GM19023 (cell line): ENCODE measurements around the gene RAB15.

Experiments used
- ATAC-seq: cut with Tn5 transposase; IDR thresholded peaks from one replicate; pipeline ENCODE4 v1.9.1; 2021; ENCODE audit warnings: mild to moderate bottlenecking, moderate library complexity; ENCODE audit not compliant: unreplicated experiment

The RAB15 gene

GRCh38 chr14:64939817-64940190, 32.3 kb downstream of the RAB15 start:
- no peak for ATAC-seq

GRCh38 chr14:64938972-64939816, 32.9 kb downstream of the RAB15 start:
- no peak for ATAC-seq

- ATAC-seq = no peak
Observed at GRCh38 chr14:64937821-64938193, 34.3 kb downstream of the RAB15 start.

GRCh38 chr14:64937171-64937820, 34.8 kb downstream of the RAB15 start:
- ATAC-seq = no peak

GRCh38 chr14:64935508-64935907, 36.6 kb downstream of the RAB15 start:
- ATAC-seq = no peak

GRCh38 chr14:64934338-64934929, 37.7 kb downstream of the RAB15 start:
- ATAC-seq = no peak

DNA sequence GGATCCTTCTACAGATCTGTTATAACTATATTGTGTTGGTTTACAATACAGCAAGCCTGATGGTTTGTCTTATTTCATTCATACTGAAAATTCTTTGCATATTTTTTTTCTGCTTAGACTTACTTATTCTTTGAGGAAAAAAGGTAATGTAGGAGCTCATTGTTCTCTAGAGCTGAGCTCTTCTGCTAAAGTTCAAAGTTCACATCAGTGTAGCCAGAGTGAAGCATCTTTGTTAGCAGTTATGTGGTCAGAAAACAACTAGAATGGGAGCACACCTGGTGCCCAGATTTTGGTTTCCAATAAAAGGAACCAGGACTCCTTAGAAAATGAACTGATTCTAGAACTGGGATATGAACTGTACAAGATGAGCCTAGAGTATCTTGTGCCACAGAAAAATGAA, 39.9 kb downstream of the RAB15 start:
- ATAC-seq = no peak

GRCh38 chr14:64931123-64931522, 41.0 kb downstream of the RAB15 start:
- ATAC-seq = no peak

DNA sequence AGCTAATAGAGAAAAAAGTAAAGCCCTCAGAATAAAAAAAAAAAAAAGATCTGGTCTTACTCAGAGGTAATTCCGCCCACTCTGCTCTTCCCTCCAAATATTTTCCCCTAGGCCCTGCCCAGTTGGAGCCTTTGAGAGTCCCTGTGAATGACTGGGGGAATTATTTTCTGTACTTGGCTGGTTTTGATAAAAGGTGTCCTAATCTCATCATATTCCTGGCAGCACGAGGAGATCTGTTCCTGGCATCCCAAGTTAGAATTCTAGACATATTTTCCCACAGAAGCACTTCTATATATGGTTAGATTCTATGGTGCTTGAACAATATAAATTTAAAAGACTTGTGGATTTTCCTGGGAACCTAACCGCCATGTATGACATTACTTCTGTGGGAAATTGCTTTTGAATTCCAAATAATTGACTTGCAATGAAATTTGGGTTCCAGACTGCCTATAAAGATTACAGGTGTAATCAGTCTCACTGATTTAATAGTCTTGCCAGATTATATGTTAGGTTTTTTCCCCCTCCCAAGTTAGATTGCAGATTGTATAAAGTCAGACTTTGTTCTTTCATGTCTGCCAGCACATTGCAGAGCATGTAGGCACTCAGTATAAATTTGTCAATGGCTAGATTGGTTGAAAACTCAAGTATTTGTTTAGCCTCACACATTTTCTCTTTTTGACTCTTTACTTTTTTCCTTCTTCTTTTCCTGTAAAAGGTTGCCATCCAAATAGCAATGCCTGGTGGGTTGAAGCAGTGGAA, 41.9 kb downstream of the RAB15 start:
- ATAC-seq = no peak

- ATAC-seq = no peak
Observed at GRCh38 chr14:64929014-64929359, 43.1 kb downstream of the RAB15 start.

DNA sequence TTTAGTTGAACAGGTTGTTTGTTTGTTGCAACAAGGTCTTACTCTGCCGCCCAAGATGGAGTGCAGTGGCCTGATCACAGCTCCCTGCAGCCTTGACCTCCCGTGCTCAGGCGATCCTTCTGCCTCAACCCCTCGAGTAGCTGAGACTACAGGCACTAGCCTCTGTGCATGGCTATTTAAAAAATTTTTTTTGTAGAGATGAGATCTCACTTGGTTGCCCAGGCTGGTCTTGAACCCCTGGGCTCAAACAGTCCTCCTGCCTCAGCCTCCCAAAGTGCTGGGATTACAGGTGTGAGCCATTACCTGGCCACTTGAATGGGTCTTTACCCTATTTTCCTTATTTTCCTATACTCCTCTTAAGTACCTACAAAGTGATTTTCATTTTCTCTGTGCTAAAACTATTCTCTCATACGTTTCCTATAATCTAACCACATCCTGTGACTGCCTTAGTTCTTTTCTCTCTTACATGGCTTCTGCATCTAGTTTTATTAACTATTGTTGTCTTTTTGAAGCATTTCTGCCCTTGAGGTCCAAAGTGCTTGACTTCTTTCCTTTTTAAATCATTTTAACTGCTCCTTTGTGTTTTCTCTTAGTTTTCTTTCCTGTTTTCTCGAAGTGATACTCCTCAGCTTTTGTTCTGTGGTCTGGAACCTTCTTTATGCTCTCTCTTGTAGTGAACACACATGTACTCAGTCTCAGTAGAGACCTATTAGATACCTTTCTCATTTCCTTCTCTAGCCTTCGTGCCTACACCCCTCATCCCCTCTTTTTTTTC, 43.7 kb downstream of the RAB15 start:
- ATAC-seq = peak; percentile 76

DNA sequence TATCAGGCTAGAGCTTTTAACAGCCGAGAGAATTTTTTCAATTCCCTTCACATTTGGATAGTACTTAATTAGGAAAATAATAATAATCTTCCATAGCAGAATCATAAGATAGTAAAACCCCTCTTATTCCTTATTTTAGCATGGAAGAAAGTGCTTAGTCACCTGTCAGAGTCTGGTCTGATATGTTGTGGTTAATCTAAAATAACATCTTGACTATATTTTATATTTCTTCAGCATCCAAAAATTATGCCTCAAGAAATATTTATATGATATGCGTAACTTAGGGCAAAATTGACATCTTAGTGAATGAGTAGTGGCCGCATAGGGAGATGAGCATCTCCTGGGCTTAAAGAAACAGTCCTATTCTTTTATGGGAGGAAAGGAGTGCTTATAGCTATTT, 45.1 kb downstream of the RAB15 start:
- ATAC-seq = no peak

- ATAC-seq = no peak
Observed at GRCh38 chr14:64926398-64926995, 45.6 kb downstream of the RAB15 start.

- no peak for ATAC-seq
Observed at GRCh38 chr14:64923015-64923414, 49.1 kb downstream of the RAB15 start.

- no peak for ATAC-seq
Observed at GRCh38 chr14:64920465-64920864, 51.7 kb downstream of the RAB15 start.

DNA sequence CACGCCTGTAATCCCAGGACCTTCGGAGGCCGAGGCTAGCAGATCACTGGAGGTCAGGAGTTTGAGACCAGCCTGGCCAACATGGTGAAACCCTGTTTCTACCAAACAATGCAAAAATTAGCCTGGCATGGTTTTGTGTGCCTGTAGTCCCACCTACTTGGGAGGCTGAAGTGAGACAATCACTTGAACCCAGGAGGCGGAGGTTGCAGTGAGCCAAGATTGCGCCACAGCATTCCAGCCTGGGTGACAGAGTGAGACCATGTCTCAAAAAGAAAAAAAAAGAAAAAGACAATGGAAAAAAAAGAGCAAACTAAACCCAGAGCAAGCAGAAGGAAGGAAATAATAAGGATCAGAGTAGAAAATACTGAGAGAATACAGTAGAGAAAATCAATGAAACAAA, 52.5 kb downstream of the RAB15 start:
- no peak for ATAC-seq

GRCh38 chr14:64919215-64919614, 52.9 kb downstream of the RAB15 start:
- ATAC-seq = no peak

DNA sequence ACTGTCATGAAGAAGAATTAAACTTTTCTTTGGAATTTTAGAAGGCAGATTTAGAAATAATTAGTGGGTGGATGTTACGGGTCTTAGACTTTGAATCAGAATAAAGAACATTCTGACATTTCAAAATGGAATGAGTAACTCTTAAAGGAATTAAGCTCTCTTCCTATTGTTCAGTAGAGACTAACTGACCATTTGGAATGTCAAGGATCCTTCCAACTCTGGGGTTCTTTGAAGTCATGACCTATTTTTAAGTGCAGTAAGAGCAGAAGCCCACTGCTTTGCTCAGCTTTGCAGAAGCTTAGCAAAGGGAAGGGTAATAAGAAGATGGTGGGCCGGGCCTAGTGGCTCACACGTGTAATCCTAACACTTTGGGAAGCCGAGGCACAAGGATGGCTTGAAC, 53.9 kb downstream of the RAB15 start:
- ATAC-seq = no peak

DNA sequence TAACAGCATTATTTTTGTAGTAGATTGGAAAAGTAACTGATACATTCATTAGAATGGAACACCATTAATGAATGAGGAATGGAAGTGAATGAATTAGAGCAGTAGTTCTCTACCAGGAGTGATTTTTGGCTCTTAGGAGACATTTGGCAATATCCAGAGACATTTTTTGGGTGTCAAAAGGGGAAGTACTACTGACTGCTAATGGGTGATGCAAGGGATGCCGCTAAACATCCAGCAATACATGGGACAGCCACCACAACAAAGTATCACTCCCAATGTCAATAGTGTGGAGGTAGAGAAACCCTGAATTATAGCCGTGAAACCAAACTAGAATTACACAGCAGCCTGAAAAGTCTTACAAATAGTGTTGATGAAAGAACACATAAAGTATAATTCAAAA, 56.3 kb downstream of the RAB15 start:
- no peak for ATAC-seq

DNA sequence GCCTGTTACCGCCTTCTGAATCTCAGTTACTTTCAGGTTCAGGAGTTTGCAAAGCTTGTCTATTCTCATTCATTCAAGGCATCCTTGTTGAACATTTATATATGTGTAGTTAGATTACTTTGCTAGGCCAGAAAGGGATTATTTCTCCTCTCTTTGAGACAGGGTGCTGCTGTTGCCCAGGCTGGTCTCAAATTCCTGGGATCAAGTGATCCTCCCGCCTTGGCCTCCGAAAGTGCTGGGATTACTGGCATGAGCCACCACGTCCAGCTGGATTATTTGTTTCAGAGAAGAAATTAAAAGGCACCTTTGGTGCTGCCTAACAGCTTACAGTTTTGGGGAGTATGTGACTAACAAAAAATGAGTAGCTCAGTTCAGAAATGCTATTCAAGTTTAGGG, 57.1 kb downstream of the RAB15 start:
- no peak for ATAC-seq
